SH-SY5Y (cell line): ENCODE results near the gene YWHAQ.
A peak's percentile ranks its signal among the peaks of the same experiment; 100 is the strongest.

Experiments
- GATA2 ChIP-seq: IDR thresholded peaks from 2 replicates; pipeline ENCODE4 v1.6.1; 2011; ENCODE audit warnings: mild to moderate bottlenecking, low read depth, low read length
- GATA3 ChIP-seq: IDR thresholded peaks from 2 replicates; pipeline ENCODE4 v1.6.1; 2011; ENCODE audit warnings: low read depth, mild to moderate bottlenecking, low read length, moderate library complexity

Gene YWHAQ

DNA sequence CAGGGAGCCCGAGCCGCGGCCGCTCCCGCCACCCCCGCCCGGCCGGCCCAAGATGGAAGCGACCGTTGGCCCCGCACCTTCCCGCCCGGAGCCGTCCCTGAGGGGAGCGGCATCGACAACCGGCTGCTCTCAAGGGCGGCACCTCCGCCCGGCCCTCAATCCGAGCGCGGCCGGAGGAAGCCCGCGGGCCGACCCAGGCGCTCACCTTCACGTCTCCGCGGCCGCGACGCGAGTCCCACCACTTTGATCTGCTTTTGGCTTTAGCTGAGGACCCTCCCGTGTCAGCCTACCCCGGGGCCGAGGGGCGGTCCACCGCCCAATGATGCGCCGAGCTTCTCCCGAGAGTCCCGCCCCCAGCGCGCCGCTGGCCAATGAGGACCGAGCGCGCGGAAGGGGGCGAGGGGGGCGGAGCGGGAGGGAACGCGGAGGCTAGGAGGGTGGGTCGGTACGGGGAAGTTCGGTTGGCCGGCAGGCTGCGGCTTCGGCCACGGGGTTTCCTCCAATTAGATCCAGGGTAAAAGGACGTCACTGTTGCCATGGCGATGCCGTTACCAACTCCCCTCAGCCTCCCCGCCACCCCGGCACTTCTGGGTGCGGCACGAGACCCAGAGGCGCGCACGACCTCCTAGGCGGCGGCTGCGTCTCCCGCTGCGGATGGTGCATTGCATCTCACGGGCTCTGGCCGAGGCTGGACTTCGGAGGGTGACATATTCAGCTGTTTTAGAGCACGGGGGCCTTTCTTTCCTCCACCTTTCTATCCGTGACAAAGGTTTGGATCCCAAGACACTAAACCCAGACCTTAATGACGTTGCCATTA lies at the start of gene YWHAQ:
YWHAQ (minus strand) TSS at position 262 of the 817 bp plus-strand sequence. CDS start 545 bp downstream, outside the sequence.
- TF ChIP-seq GATA2: 0 out of 2 replicates have a peak, but pooled peaks have one; percentile 16
- no peak for TF ChIP-seq GATA3

DNA sequence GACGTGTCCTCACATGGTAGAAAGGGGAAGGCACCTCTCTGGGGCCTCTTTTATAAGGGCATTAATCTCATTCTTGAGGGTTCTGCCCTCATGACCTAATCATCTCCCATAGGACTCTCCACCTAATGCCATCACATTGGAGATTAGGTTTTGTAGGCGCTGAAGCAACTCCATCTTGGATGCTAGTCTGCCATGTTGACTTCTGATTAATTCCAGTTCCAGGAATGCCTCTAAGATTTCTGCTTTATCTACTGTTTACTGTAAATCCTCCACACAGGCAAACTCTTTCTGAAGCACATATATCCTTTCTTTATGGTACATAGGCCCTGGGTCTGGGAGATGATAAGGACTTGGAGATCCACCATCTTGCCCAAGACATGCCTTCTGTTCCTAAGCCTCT lies 49.3 kb upstream of the YWHAQ start:
- TF ChIP-seq GATA2 (no peak), GATA3 (no peak)

DNA sequence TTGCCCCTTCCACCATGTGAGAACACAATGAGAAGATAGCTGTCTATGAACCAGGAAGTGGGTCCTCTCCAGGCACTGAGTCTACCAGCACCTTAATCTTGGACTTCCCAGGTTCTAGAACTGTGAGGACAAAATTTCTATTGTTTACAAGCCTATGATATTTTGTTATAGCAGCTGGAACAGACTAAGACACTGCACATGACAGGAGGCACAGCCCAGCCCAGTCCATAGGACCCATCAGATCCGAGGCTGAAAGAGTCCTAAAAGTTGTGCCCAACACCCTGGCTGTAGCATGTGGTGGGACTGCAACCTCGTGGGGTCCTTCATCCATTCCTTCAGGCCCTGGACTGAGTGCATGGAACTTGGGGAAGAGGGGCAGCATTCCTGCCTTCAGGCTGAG lies 48.4 kb upstream of the YWHAQ start:
- TF ChIP-seq GATA2 (no peak), GATA3 (no peak)

DNA sequence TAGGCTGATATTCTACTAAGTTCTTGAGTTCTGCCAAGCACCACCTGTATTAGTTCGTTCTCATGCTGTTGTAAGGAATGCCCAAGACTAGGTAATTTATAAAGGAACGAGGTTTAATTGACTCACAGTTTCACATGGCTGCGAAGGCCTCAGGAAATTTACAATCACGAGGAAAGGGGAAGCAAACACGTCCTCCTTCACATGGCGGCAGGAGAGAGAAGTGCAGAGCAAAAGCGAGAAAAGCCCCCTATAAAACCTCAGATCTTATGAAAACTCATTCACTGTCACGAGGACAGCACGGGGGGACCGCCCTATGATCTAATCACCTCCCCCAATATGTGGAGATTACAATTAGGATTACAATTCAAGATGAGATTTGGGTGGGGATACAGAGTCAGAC lies 47.7 kb upstream of the YWHAQ start:
- TF ChIP-seq GATA2 (no peak), GATA3 (no peak)

DNA sequence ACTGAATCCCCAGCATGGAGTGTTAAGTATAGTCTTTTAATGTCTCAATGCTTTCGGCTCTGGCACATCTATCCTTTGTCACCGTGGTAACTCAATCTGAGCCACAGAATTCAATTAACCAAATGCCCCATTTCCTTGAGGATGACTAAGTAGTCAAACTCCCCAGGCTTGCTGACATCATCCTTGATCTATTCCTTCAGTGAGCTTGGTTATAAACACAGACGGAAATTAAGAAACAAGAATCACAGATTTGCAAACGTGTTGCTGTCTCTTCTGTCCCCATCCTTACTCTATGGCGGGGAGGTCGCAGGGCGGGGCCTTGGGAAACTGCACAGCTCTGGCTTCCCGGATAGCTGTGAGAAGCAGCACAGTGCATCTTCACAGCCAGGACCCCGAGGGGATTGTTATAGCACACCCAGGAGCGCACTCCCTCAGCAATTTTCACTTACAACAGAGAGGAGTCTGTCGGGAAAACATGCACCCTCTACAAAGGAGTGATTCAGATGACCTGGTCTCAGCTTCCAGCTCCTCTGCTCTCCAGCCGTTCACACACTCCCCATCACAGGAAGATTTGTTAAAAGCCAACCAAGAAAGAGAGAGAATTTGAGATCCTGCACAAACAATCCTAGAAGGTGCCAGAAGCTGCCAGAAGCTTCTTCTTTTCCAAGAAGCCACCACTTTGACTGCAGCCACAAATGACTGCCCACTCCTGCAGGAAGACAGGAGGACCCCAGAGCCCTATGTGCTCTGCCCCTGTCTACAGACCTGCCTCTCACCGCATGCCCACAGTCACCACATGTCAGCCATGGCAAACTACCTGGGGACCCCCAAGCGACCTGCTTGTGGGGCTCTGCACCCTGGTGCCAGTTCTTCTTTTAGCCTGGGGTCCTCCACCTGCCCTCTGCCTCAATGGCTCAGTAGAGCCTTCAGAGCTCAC lies 44.9 kb upstream of the YWHAQ start:
- TF ChIP-seq GATA3 (no peak), GATA2 (no peak)

DNA sequence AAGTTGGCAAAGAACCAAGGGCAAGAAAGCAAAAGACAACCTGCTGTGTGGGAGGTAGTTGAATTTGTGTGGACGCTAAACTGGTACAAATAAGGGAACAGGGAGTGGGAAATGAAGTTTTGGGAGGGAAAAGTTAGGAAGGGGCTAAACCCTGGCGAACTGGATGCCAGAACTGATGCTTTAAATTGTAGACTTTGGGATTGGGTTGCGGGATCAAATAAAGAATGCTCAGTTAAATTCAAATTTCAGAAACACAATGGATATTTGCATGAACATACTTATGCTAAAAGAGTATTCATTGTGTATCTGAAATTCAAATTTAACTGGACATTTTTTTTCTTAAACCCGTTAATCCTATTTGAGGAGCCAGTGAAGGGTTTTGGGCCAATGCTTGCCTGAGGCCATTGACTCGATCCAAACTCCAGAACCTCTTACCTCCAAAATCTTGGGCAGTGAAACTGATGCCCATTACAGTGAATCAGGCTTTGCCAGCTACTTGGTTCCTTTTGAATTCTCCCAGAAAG lies 44.2 kb upstream of the YWHAQ start:
- TF ChIP-seq GATA3 (no peak), GATA2 (no peak)

DNA sequence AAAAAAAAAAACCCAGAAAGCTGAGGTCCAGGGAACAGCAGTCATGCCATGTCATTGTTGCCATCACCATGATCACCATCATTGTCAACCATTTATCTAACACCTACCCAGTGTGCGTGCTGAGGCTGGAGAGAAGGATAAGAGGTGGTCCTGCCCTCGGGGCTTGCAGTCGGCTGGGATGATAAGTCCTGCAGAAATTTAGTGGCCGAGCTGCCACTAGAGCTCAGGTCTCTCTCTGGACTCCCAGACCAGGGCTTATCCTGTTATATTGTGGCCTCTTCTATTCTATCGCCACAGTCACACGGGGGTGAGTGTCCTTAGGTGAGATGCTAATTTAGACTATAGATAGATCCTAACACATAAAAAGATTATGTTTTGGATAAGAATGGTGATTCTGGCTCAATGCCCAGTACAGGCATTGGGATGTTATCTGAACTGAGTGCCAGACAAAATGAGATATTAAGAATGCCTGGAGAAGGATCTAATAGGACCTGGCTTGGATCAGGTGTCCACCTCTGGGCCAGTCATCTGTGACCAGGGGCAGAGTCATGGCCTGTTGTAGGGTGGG lies 43.2 kb upstream of the YWHAQ start:
- TF ChIP-seq GATA2 (peak; percentile 90), GATA3 (peak; percentile 92)

DNA sequence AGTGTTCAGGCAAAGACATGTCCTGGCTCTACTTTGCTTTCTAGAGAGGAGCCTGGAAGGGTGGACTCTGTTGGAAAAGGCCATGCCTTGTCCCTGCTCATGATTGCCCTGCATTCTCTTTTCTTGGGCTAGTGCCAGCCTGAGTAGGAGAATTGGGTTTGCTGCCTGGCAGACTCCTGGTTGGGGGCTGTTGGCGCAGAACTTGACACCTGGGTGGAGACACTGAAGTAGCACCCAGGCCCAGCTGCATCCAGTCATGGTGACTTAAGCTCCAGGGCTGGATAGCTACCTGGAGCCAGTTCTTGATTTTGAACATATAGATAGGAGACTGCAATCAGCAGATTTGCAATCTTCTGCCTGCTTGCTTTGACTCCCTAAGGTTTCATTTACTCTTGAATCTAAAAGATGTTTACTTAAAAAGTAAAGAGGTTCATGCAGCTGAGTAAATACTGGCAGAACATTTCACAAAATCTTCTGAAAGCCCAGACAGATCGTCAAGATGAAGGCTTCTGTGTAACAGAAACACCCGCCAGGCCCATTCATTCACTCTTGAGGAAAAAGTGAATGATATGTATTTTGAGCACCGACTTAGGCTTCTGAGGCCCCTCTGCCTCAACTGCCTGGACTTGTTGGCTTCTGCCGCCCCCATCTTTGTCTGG lies 38.0 kb upstream of the YWHAQ start:
- TF ChIP-seq GATA2: no peak
- no peak for TF ChIP-seq GATA3

DNA sequence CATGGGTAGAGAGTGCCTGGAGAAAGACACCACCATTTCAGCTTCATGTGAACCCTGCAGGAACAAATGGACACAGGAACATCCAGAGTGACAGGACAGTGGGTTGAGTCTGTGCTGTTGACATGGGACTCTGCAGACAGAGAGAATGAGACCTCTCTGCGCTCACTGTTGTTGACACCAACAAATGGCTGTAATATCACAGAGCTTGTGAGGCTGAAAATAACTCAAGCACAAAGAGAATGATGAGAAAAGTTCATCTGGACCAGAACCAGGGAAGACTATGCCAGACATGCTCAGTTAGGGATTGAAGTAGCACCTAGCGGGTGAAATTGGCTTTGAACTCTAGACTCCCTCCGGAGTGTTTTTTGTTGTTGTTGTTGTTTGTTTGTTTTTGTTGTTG lies 37.0 kb upstream of the YWHAQ start:
- TF ChIP-seq GATA2 (no peak), GATA3 (no peak)

DNA sequence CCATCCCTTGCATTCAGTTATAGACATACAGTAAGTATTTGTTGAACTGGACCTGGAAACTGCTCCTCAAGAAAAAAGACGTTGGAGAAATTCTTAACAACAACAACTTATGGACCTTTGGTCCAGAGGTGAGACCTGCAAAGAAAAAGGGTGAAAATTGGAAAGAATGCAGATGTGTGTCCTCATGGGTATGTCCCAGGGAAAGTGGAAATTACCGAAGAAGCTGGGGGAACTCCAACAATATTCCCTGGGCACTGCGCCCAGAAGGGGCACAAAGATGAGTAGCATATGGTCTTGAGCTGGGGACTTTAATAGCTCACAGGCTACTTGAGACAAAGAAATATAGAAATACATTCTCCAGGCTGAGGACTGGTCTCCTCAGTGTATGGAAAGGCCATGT lies 35.5 kb upstream of the YWHAQ start:
- TF ChIP-seq GATA3 (no peak), GATA2 (no peak)

DNA sequence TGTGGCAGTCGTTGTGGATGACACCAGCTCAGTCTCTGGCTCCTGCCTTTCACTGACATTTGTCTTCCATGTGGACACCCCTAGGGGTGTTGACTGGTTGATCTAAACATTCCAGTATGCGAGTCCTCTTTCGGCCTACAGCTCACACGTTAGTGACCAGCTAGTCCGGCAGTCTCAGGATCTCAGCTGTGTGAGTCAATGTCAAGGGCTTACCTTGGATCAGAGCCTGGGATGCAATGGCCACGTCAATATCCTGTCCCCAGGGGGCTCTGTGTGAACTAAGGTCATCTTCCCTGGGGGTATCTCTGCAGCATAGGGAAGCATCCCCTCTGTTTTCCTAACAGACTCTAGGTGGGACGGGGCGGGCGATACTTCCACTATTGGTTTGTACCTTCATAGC lies 35.1 kb upstream of the YWHAQ start:
- TF ChIP-seq GATA3 (no peak), GATA2 (no peak)

DNA sequence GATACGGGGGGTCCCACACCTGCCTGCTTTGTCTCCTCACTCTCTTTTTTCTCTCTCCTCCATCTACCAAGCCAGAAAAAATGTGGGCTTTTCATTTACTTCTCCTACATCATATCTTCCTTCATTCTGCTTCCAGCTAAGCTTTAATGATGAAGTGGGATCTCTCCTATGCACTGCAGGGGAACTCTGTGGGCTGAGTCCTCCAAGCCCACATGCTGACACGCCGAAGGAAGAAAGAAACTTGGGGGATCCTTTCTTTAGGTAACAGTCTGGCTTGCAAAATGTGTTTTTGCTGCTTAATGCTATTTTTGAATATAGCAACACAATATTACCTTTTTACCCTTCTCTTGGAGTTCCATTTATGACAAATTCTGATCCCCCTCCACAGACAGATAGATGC lies 33.6 kb upstream of the YWHAQ start:
- TF ChIP-seq GATA2: no peak
- TF ChIP-seq GATA3: no peak

DNA sequence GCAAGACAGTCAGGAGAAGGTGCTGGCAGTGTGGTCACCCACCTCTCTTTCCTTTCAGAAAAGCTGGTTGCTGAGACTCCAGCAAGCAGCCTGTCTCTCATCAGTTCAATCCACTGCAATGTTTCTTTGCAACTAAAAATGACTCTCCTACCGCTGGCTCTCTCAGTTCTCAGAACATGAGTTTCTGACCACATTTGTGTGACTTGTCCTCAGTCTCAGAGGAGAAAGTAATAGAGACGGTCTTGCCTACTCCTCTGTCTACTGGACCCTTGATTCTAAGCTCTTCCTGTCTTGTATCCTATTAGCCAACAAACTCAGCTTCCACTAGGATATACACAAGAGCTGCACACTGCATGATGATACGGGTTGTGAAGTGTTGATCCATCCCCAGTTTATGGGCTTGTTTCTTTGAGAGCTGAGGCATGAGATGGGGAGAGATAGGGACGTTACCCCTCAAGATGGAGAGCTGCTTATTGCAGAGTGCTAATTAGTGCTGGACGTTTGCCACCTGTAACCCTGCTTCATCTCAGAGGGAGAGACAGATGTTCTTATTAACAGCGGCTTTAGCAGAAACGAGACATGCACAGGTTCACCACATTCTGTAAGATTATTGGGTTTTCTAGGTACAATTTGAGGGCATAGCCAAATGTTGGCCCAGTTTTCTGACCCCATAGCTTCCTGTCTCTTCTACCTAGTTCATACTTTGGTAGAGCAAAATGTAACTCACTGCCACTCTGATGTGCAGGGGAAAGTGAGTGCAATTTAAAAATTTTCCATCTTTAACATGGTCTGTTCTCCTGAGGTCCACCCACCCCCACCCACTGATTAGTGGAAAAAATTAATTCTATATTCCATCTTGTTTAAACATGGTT lies 32.4 kb upstream of the YWHAQ start:
- TF ChIP-seq GATA3 (no peak), GATA2 (no peak)

DNA sequence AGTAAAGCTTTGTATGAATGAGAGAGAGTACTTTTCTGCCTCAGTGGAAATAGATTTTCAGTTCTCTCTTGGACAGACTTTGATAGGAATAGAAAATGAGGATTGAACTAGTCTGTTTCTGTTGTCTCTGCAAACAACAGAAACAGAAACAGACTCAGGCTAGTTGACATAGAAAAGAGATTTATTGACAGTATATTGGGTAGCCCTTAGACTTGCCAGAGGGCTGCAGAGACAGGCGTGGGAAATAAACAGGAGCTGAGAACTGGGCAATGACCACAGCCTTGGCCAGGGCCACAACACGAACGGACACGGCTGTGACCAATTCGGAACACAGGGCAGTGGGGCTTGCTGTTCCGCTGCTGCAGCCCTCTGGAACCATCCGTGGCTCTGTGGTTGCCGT lies 30.5 kb upstream of the YWHAQ start:
- no peak for TF ChIP-seq GATA3
- TF ChIP-seq GATA2: no peak
